HepG2 (cell line): ENCODE results near the gene KLF6. TPM values are rescaled to one million over a fixed set of nuclear protein-coding genes. Genes with fewer than 3 reads are reported as not detected.

ENCODE experiments used
- ATAC-seq: fragments of 200-7000 bp; cut with Tn5 transposase; 3 replicates; pipeline ENCODE4 v1.9.1; 2020; ENCODE audit warnings: mild to moderate bottlenecking, moderate library complexity
- BruUV-seq: library from RNA; stranded (reverse); fragments of 400-500 nt; replicated peaks from 2 replicates; lab custom pipeline; 2021; lab: Mats Ljungman, UMichigan
- CTCF ChIA-PET: fragments of 300-600 bp; formaldehyde crosslinking; extraction: SDS; loops from one replicate; lab custom pipeline; 2021; ENCODE audit warnings: low total read pairs, inconsistent platforms, low intra/inter-chr PET ratio; lab: Yijun Ruan, JAX
- POLR2A ChIA-PET: fragments of 350-600 bp; sonication (Branson Sonifier 250); formaldehyde crosslinking; loops from one replicate; lab custom pipeline; 2020; ENCODE audit warnings: antibody characterized with exemption, inconsistent platforms; lab: Yijun Ruan, JAX
- DNase-seq: peaks from one replicate; pipeline ENCODE4 v3.0.0-alpha.2; 2015; ENCODE audit warnings: low spot score
- FAIRE-seq: peaks from 3 replicates; lab custom pipeline; 2011; peaks lifted over from hg19 to GRCh38; lab: Jason Lieb, UNC
- H2AFZ ChIP-seq: one replicate; pipeline ENCODE4 v1.6.1; 2011; ENCODE audit warnings: low read length, inconsistent platforms
- H3K27ac ChIP-seq: fragments of 300-600 bp; 3 replicates; pipeline ENCODE4 v1.8.0; 2011; ENCODE audit warnings: mixed run types, mild to moderate bottlenecking, mixed read lengths, low read length, inconsistent platforms; ENCODE audit not compliant: insufficient read depth; ENCODE audit errors: extremely low read length
- H3K27me3 ChIP-seq, 2 experiments: fragments of 200-600 bp in 1 of 2; 2 replicates in 1 of 2; 3 replicates in 1 of 2; pipeline versions ENCODE4 v1.6.0 to v1.8.0; 2011; ENCODE audit warnings: low read length in 2 of 2, mild to moderate bottlenecking in 2 of 2, moderate library complexity in 2 of 2, inconsistent platforms in 1 of 2; ENCODE audit not compliant: insufficient read depth in 2 of 2, control insufficient read depth in 1 of 2
- H3K36me3 ChIP-seq, 2 experiments: fragments of 200-600 bp in 1 of 2; replicated peaks in 1 of 2; 2 replicates in 1 of 2; 3 replicates in 1 of 2; pipeline versions ENCODE4 v1.5.1 to v1.8.0; 2011; ENCODE audit warnings: low read length in 2 of 2, inconsistent platforms in 1 of 2; ENCODE audit not compliant: insufficient read depth in 2 of 2, control insufficient read depth in 1 of 2
- H3K4me1 ChIP-seq: 2 replicates; pipeline ENCODE4 v1.5.1; 2012; ENCODE audit warnings: low read length, inconsistent platforms; ENCODE audit not compliant: insufficient read depth
- H3K4me2 ChIP-seq: 2 replicates; pipeline ENCODE4 v1.6.0; 2011; ENCODE audit warnings: low read depth, low read length, inconsistent platforms
- H3K4me3 ChIP-seq, 3 experiments: fragments of 200-600 bp in 1 of 3; sonication (generic), shearing (Covaris generic) in 1 of 3; replicated peaks in 1 of 3; 2 replicates each; pipeline ENCODE4 v1.5.1; 2011 to 2016; ENCODE audit warnings: low read length in 3 of 3, inconsistent platforms in 2 of 3, low read depth in 2 of 3, mild to moderate bottlenecking in 2 of 3, control low read depth in 1 of 3, mixed read lengths in 1 of 3; ENCODE audit not compliant: insufficient read depth in 1 of 3
- H3K79me2 ChIP-seq: one replicate; pipeline ENCODE4 v1.6.1; 2011; ENCODE audit warnings: low read length, inconsistent platforms; ENCODE audit not compliant: insufficient read depth
- H3K9ac ChIP-seq: 2 replicates; pipeline ENCODE4 v1.6.0; 2011; ENCODE audit warnings: mild to moderate bottlenecking, low read depth, low read length, inconsistent platforms; ENCODE audit not compliant: insufficient read depth
- H3K9me3 ChIP-seq: 2 replicates; pipeline ENCODE4 v1.5.1; 2012; ENCODE audit warnings: mild to moderate bottlenecking, low read length
- H4K20me1 ChIP-seq: 2 replicates; pipeline ENCODE4 v1.6.0; 2011; ENCODE audit warnings: inconsistent platforms, mild to moderate bottlenecking, low read length, moderate library complexity; ENCODE audit not compliant: insufficient read depth
- ADNP ChIP-seq: sonication (generic); formaldehyde crosslinking; IDR thresholded peaks from 2 replicates; pipeline ENCODE4 v1.4.0; 2020; ENCODE audit warnings: missing genetic modification reagents
- AHR ChIP-seq: IDR thresholded peaks from 2 replicates; pipeline ENCODE4 v1.6.1; 2018; ENCODE audit warnings: missing genetic modification reagents, missing compliant biosample characterization
- BCL6 ChIP-seq: IDR thresholded peaks from 2 replicates; pipeline ENCODE4 v1.6.1; 2016; ENCODE audit warnings: missing genetic modification reagents, missing compliant biosample characterization
- GPN1 ChIP-seq: sonication (generic); formaldehyde crosslinking; IDR thresholded peaks from 2 replicates; pipeline ENCODE4 v1.5.1; 2020; ENCODE audit warnings: missing genetic modification reagents, borderline replicate concordance
- ZFP36L1 ChIP-seq: sonication (generic); formaldehyde crosslinking; IDR thresholded peaks from 2 replicates; pipeline ENCODE4 v1.8.0; 2022; ENCODE audit warnings: mild to moderate bottlenecking, missing genetic modification reagents, moderate library complexity
- ZNF709 ChIP-seq: sonication (generic); formaldehyde crosslinking; IDR thresholded peaks from 2 replicates; pipeline ENCODE4 v1.5.0; 2020; ENCODE audit warnings: mild to moderate bottlenecking, missing genetic modification reagents
- WGBS: methylation state at CpG from one replicate; pipeline ENCODE4 v1.1.6; 2017; ENCODE audit warnings: low lambda C conversion rate; 5-methylcytosine and 5-hydroxymethylcytosine counted together
- in situ Hi-C: cut with HindIII; loops from 2 replicates; pipeline ENCODE4 v1.10.0; 2017; ENCODE audit warnings: low pct_unique_long_range_greater_than_20kb; ENCODE audit not compliant: extremely low pct_ligation_motif_present
- intact Hi-C: fragments of 100-400 bp; cut with micrococcal nuclease; formaldehyde crosslinking; loops from one replicate; pipeline ENCODE4 v1.10.0; 2022; ENCODE audit not compliant: unreplicated experiment
- polyA plus RNA-seq, 8 experiments: library from polyadenylated mRNA; depleted of rRNA in 3 of 8; stranded (reverse) in 7 of 8; unstranded in 1 of 8; fragments of >200 nt; fragmentation: Illumina TruSeq in 4 of 8; extraction: Trizol in 4 of 8; gene quantifications; 2 replicates each; pipeline versions ENCODE4 v1.2.1 to v1.2.3, GENCODE V29; 2011 to 2016; ENCODE audit warnings: low read depth in 4 of 8, missing spikeins in 1 of 8, mixed read lengths in 1 of 8; ENCODE audit not compliant: insufficient read depth in 1 of 8
- total RNA-seq, 5 experiments: library from RNA; depleted of rRNA; stranded (reverse); fragments of >200 nt; fragmentation: Illumina TruSeq; extraction: Trizol; gene quantifications; 2 replicates each; pipeline ENCODE4 v1.2.3, GENCODE V29; 2016; ENCODE audit warnings: low read depth in 1 of 5

The KLF6 gene
- total and polyA plus RNA-seq, 2 of the 13 experiments (the other 11 are each of a cell fraction or from before 2014, with no cell fraction given) = 27.0 to 71.9 TPM

GRCh38 chr10:3789621-3790020 lies 4.6 kb upstream of the KLF6 start:
- Histone ChIP-seq H3K36me3 (no peaks in the 10 kb centered on the region), H3K4me2 (no peak overlapping the region), H2AFZ (no peak overlapping the region), H3K4me3 (no peak overlapping the region), H3K4me1 (peaks cover 28% of the 10 kb centered on the region), H3K9me3 (peaks cover 9% of the 10 kb centered on the region), H4K20me1 (no peaks in the 10 kb centered on the region), H3K79me2 (peaks cover 4% of the 10 kb centered on the region), H3K27me3 (peaks cover under 1 to 5% of the 10 kb centered on the region in 2 experiments; a peak in 2 of 5 replicates), H3K9ac (no peak overlapping the region), H3K27ac (no peak overlapping the region)
- in situ Hi-C loops = loop anchor here (5.0 kb wide), 1 partner anchor 63 kb away; no protein-coding TSS in a partner anchor
- 52% methylated on average over 2 of the region's 2 CpGs for WGBS
- BruUV-seq = no TSS peak
- ATAC-seq (no peak), DNase-seq (no peak), FAIRE-seq (no peak)
- intact Hi-C loops = loop anchor here (5.0 kb wide), 1 partner anchor 118 kb away; no protein-coding TSS in a partner anchor
- ChIA-PET POLR2A (no interaction called here), CTCF (no interaction called here)
- TF ChIP-seq ZNF709 (CRISPR knock-in tag) (peak; percentile 98; the same call in 1 of the 2 replicates), ZFP36L1 (no peak)

GRCh38 chr10:3787816-3788215 lies 2.8 kb upstream of the KLF6 start:
- intact Hi-C loops = loop anchor here (5.0 kb wide), 1 partner anchor 119 kb away; no protein-coding TSS in a partner anchor
- no peak for DNase-seq
- Histone ChIP-seq H2AFZ (no peak overlapping the region), H3K4me3 (no peak overlapping the region), H4K20me1 (peaks cover 12% of the 10 kb centered on the region), H3K27ac (no peak overlapping the region), H3K4me2 (0 out of 2 replicates have a peak overlapping the region, but pooled peaks have one; percentile 16), H3K36me3 (no peaks in the 10 kb centered on the region; a peak in 1 of 5 replicates), H3K27me3 (peaks cover 0 to 5% of the 10 kb centered on the region in 2 experiments; a peak in 1 of 5 replicates), H3K9me3 (no peaks in the 10 kb centered on the region), H3K9ac (no peak overlapping the region), H3K79me2 (peaks cover 22% of the 10 kb centered on the region), H3K4me1 (peaks cover 28% of the 10 kb centered on the region)
- FAIRE-seq = no peak
- no peak for ATAC-seq
- POLR2A ChIA-PET = interaction anchor here (0.9 to 1.3 kb wide), 3 partner anchors 13 to 22 kb away, joined by 3 to 9 read pairs (median 4); no protein-coding TSS in a partner anchor
- in situ Hi-C loops = loop anchor here (5.0 kb wide), 1 partner anchor 64 kb away; no protein-coding TSS in a partner anchor
- CTCF ChIA-PET = no interaction called here
- 56% methylated on average over 9 of the region's 9 CpGs for WGBS
- BruUV-seq = no TSS peak
- TF ChIP-seq BCL6 (CRISPR knock-in tag) (no peak), GPN1 (CRISPR knock-in tag) (no peak), AHR (CRISPR knock-in tag) (no peak), ADNP (CRISPR knock-in tag) (no peak)
- TF ChIP-seq, all 625 proteins: peak for 0
